AG08395 (cell line): ENCODE results near the gene PLXDC2.
"Not testable (repeated sequence)": the region's sequence is repeated elsewhere in the genome, so short reads cannot be mapped to it uniquely, and the experiment has no call there.

Experiments used
- DNase-seq: peaks from one replicate; pipeline ENCODE4 v3.0.0; 2012; ENCODE audit warnings: mixed read lengths, low spot score

Gene PLXDC2

DNA sequence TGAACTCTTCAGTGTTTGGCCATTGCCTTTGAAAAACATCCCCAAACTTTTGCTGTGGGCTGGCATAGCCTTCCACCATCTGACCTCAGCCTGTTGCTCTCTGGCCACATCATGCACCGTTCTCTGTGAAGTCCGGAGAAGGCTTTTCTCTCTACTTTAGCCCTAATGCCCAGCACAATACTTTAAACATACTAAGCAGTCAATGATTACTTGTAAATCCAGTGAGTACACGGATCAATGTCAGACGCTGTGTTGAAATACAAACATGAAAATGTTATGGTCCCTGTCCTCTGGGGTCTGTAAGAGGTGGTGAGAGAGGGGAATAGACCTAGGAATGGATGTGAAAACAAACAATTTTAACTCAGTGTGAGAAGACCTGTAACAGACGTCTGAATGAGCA is 297.9 kb downstream of the PLXDC2 start:
- no peak for DNase-seq

DNA sequence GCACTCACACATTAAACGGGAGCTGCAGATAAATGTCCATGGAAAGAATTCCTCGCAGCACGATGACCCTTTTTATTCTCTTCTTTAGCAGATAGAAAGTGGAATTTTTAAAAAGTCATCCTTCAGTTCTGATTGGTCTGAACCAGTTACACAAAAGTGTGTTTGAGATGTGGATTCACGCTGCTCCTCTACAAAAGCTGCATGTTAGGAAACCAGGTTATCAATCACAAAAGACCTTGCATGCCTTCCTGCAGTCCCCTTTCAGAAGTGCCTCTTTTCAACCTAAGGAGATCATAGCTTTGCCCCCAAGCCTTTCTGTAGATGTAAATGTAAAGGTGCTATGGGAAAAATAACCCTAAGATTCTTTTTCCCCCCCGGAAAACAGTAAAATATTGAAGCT is 299.7 kb downstream of the PLXDC2 start:
- no peak for DNase-seq

DNA sequence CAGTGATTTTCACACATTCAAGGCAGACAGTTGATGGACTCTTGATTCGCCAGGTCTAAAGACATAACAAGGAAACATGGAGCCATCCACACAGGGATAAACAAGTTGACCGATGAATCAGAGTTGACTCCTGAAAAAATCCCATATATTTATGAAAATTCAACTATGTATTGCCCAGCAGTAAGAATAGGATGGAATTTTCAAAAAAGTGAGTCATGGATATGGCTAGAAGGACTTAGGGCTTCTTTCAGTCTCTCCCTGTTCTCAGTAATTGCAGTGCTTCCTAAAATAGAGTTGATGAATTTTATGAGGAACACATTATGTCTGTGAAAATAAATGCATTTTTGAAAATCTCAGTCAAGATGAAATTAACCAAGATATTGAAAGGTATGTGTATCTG is 301.2 kb downstream of the PLXDC2 start:
- no peak for DNase-seq

DNA sequence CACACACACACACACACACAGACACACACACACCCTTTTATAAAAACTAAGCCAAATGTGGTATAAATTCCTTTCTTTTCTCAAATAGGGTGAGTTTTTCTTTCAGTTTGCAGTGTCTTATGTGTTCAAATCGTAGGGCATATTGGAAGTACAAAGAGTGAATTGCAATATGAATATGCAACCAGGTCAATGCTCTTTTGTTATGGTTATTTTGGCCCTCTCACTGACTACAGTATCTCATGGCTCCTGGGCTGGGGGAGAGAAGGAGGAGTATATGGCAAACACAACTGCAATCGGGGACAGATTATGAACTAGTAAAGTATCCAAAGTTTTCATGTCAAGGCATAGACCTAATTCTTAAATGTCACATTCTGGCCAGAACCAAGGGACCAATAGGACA is 301.9 kb downstream of the PLXDC2 start:
- DNase-seq: no peak

DNA sequence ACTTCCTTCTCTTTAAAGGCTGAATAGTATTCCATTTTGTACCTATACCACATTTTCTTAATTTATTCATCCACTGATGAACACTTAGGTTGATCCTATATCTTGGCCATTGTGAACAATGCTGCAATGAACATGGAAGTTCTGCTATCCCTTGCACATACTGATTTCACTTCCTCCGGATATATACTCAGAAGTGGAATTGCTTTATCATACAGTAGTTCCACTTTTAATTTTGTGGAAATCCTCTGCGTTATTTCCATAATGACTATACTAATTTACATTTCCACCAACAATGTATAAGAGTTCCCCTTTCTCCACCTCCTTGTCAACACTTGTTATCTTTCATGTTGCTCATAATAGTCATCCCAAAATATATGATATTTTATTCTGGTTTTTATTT is 312.6 kb downstream of the PLXDC2 start:
- DNase-seq: no peak

DNA sequence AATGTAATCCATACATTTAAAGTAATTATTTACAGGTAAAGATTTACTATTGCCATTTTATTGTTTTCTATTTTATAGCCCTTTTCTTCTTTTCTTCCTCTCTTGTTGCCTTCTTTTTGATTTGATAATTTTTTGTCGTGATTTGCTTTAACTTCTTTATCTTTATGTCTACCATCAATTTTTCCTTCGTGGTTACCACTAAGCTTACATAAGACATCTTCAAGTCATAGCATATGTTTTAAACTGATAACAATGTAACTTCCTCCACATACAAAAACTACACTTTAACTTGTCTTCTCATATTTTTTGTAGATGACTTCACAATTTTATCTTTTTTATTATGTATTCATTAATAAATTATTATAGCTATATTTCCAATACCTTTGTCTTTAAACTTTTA is 316.6 kb downstream of the PLXDC2 start:
- no peak for DNase-seq

DNA sequence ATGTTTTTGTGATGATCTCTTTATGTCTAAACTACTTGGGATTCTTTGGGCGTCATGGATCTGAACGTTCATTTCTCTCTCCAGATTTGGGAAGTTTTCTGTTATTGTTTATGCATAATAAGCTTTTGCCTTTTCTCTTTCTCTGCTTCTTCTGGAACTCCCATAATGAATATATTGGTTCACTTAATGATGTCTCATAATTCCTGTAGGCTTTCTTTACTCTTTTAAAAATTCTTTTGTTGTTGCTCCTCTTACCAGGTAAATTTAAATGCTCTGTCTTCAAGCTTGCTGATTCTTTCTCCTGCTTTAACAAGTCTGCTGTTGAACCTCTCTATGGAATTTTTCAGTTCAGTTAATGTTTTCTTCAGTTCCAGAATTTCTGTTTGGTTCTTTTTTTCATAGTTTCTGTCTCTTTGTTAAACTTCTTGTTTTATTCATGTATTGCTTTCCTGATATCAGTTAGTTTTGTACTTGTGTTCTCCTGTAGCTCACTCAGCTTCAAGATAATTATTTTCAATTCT is 317.5 kb downstream of the PLXDC2 start:
- DNase-seq: no peak

DNA sequence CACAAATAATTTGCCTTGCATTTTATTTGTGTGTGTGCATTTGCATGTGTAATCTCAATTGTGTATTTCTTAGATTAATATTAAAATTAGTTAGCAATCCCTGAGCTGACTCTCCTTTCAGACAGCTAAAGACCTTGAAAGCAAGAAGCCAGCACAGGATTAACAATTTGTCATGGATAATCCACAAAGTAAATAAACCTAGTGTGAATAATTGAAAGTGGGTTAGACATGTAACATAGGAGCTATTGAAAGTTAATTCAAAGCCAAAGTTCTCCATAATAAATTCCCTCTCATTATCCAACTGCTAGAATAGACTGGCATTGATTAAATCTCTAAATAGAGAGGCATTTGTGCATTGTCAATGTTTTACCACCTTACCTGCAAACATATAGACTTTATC is 326.1 kb downstream of the PLXDC2 start:
- DNase-seq: no peak

DNA sequence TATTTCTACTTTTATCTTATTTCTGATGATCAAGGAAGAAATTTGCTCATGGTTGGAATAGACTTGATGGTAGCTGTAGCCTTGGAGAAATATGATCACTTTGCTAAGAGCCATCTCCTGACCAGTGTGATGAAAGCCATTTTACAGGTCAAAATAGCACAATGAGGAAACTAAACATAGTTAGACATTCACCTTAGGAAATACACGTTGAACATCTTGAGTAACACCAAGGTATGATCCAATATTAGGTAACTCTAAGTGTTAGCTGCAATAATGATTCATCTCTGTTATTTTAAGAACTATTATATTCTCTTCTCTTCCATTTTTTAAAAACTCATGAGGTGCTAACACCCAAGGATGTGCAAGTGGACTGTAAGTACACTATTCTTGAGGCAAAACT is 328.0 kb downstream of the PLXDC2 start:
- DNase-seq: no peak

DNA sequence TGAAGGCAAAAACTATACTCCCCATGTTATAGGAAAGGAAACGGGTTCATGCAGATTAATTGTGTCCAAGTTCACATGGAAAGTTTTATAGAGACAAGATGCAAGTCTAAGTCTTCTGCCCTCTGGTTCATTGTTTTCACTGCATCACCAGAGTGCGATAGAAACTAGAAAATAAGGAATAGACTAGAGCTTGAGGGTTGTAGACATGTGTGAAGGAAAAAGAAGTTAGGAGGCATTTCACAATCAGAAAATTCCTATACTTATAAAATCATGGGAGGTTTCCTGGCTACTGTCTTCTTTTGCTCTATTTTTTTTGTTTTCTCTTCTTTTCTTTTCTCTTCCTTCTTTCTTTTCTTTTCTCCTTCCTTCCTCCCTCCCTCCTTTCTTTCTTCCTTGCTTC is 329.8 kb downstream of the PLXDC2 start:
- no peak for DNase-seq

DNA sequence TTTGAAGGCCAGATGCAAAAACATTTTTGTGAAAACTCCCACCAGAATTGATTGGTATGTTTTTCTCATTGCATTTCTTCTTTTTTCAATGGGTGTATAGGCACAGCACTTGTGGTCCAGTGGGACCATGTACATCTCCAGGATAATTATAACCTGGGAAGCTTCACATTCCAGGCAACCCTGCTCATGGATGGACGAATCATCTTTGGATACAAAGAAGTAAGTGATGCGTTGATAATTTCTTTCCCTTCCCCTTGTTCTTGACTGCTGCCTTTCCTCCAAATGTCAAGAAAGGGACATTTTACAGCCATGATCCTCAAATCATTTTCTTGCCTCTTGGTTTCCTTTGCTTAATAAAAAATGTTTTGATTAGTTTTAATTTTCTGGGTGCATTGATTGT is 331.5 kb downstream of the PLXDC2 start:
- DNase-seq: no peak

DNA sequence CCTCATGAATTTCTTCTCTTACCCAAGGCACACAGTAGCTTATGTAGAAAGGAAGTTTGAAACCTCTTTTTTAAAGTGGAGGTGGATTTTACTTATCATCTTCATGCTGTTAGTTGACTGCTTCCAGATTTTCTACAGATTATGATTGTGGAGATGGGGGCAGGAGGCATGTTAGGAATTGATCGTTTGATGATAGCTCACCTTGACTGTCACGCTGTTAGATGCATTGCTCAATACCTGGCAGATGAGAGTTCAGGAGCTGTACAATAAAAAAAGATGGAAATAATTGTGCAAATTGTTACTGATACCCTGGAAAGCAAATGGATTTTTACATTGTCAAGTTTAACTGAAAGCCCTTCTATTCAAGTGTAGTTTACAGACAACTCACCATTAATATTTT is 340.3 kb downstream of the PLXDC2 start:
- DNase-seq: no peak

DNA sequence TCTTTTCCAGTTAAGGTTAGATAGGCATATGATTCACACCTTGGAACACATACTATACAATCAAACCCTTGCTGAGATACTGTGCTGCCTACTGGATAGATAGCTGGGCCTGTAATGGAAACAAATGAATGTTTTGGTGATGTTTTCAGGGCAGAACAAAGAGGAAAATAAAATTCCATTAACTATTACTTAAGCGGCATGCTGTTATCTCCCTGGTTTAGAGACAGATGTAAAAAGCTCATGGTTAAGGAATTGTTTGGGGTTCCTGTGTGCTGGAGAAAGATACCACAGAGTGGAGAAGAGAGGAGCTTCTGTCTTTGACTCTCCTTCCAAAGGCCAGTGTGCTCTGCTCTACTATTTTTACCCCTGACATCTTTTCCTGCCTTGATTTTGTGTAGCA is 341.1 kb downstream of the PLXDC2 start:
- no peak for DNase-seq

DNA sequence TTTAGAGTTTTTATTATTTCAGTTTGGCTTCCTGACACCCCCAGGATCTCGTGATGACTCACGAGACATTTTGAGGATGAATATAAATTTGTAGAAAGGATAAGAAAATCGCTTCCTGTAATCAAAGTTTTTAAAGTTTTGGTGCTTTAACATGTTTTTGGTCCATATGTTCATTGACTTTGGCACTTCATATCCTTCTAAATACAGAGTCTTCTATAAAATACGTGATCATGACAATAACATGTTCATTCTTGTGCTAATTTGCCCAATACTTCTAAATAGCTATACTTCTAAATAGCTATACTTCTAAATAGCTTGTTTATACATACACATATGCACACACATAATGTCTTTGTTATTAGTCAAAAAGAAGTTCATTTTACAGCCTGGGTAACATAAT is 341.9 kb downstream of the PLXDC2 start:
- DNase-seq: no peak

DNA sequence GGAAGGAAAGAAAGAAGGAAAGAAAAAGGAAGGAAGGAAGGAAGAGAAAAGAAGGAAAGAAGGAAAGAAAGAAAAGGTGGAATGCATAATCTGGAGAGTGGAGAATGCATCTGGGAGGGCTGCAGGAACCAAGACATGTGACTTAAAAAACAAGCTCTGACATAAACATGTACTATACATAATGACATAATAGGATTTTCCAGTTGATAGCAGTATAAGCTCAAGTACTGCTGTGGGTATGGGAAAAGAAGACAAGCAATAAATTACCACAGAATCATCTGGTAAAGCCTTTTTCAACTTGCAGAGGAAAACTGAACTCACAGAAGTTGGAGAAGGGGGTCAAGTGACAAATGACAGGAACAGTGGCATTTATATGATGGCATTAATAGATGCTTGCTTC is 345.9 kb downstream of the PLXDC2 start:
- no peak for DNase-seq

DNA sequence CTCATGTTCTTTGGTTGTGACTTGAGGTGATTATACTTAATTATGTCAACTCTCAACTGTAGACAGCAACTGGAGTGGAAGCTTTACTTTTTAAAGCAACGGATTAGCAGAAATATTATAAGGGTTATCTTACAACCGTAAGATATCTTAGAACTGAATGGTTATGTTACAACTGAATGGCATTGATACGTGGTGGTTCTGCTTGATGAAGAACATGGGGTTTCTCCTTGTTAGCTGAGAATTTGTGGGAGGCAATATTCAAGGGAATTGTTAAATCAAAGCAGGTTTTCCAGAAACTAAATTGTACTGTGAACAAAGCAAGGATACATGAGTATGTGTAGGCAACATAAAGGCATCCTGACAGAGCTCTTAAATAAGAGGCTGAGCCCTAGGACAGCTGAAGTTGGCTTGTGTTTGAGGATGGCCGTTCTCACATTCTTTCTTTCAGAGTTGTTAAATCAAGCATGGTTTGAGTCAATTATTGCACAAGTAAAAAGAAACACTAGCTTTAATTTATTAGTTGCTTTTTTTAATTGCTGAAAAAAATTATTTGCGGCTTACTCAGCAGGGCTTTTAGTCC is 350.0 kb downstream of the PLXDC2 start:
- no peak for DNase-seq

DNA sequence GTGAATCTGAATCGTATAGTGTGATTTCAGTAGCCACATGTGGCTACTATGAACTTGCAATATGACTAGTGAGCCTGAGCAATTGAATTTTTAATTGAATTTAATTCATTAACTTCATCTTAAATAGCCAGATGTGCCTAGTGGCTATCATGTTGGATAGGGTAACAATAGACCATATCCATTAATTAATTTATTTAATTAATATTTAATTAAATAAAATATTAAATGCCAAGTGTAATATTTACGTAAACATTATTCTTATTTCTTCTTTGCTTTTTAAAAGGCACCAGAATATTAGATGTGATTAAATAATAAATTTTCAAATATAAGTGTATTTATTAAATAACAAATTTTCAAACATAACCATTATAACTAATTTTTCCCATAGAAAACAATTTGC is 354.4 kb downstream of the PLXDC2 start:
- DNase-seq: no peak

DNA sequence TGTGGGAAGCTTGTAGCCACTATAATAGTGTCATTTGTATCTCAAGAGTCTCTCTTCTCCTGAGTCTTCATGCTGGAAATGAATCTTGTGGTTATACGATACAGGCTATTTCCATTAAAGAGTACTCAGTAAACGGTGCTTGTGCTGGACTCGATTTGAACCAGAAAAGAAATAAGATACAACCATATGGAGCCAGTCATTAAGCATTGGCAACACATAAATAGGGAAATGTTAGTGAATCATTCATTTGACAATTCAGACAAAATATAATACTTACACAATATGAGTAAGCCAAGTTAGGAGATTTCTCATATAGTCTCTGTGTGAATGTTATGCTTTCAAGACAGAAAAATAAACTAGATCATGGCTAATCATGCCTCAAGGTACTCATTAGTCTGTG is 356.8 kb downstream of the PLXDC2 start:
- DNase-seq: no peak

DNA sequence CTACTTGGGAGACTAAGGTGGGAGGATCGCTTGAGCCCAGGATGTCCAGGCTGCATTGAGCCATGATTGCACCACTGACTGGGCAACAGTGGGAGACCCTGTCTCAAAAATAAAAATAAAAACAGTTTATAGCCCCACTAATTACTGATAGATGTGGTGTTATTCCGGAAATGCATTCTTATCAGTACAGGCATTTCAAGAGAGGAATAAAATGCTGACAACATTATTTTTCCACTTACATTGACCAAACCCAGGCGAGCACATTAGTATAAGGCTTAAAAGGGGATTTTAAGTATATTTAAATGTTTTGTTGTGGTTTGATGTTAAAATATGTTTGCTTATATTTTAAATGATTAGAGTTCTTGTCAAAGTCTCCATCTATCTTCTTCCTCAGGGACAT is 359.5 kb downstream of the PLXDC2 start:
- no peak for DNase-seq

DNA sequence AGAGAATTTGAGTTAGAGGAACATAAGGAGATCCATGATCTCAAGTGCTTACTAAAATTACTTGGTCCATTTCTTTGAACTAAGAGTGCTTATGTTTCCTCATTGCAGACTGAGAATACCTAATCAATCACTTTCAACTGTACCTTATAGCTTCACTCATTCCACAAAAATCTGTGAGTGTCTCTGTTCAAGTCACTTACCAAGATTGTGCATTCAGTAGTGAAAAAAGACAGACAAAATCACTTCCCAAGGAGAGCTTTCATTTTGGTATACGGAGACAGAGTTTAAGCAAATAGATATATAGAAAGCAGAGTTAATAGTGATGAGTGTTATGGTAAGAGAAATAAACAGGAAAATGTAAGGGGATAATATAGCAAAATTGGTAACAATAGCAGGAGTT is 364.5 kb downstream of the PLXDC2 start:
- DNase-seq: no peak

DNA sequence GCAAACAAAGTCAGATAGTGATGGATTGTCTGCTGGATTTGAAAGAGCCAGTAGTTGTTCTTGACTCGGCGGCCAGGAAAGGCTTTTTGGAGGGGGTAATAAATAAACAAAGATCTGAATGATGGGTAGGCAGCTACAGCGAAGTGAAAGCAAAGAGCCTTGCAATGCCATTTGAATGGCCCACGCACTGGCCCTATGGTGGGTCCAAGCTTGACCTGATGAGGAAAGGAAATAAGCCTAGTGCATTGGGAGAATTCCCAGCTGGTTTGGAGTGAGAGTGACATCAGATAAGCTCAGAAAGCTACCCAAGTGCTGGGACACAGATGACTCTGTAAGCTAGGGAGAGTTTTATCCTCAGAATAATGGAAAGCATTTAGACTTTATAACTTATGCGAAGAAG is 365.2 kb downstream of the PLXDC2 start:
- no peak for DNase-seq

DNA sequence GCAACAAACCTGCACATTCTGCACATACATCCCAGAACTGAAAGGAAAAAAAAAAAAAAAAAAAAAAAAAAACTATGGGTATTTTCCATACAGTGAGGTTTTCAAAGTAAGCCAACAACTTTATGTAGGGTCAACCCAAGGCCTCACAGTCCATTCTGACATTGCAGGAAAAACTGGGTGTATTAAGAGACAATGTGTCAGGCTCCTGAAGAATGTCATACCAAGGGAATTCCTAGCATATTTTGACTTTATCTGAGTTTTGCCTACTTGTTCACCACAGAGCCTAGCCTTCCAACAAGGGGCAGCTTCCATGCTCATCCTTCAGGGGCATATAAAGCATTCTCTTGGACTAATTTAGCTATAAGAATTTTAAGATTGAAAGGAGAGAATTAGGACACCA is 368.9 kb downstream of the PLXDC2 start:
- no peak for DNase-seq

DNA sequence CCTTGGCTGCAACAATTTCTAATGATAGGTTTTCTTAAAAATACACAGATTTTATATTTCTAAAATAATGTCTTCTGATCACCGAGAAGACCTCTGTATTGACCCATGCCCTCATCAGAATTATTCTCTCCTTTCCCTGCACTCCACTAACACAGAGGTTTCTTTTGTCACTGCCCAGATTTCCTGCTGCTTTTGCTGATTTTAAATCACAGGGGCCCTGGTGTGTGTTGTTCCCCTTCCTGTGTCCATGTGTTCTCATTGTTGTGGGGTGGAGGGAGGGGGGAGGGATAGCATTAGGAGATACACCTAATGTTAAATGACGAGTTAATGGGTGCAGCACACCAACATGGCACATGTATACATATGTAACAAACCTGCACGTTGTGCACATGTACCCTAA is 375.2 kb downstream of the PLXDC2 start:
- DNase-seq: not testable (repeated sequence)

DNA sequence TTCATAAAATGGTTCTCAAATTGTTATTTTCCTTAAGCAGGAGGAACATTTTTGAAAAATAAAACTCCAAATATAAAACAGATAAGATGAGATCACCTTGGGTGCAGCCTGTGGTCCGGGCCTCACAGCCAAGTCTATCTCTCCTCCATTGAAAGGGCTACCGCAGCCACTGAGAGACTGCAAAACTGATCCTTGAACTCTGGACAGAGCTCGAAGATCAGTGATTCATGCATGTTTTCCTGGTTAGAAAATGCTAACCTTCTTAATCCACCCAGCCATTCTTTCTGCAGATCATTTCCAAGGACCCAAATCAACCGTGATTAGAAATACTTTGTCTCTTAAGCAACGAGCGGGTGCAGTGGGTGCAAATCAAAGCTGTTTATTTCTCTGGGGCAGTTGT is 378.8 kb downstream of the PLXDC2 start:
- no peak for DNase-seq

DNA sequence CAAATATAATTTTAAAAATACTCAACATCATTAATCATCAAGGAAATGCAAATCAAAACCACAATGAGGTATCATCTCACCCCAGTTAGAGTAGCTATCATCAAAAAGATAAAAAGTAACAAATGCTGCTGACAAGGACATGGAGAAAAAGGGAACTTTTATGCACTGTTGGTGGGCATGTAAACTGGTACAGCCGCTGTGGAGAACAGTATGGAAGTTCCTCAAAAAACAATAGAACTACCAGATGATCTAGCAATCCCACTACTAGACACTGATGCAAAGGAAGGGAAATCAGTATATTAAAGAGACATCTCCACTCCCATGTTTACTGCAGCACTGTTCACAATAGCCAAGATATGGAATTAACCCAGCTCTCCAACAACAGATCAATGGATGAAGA is 384.5 kb downstream of the PLXDC2 start:
- no peak for DNase-seq
